PC-9 (cell line): Measurements from ENCODE around the gene ADAMTS2.

ENCODE experiments used
- EZH2 ChIP-seq: fragments of 200-600 bp; sonication (generic); IDR thresholded peaks from 2 replicates; pipeline ENCODE4 v1.8.0; 2017; ENCODE audit warnings: antibody characterized with exemption, low read depth
- TF ChIP-seq, protein P1 (sequence below): fragments of 200-600 bp; sonication (generic); conservative IDR thresholded peaks from 2 replicates; pipeline ENCODE4 v1.6.1; 2017; ENCODE audit warnings: mixed run types, antibody characterized with exemption, mild to moderate bottlenecking, moderate library complexity

DNA sequence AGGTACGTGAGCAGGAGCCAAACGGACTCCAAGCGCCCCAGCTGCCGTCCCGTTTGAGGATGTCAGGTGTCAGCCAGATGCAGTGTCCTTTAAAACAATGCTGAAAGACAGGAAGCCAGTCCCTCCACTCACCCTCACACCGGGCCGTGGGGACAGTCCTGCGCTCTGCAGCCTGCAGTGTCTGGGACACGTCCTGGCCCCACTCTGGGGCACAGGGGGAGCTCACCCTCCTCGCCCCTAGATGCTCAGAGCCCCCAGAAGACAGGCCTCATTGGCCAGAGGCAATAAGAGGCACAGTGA is 205.4 kb downstream of the ADAMTS2 start:
- TF ChIP-seq, protein P1, sequence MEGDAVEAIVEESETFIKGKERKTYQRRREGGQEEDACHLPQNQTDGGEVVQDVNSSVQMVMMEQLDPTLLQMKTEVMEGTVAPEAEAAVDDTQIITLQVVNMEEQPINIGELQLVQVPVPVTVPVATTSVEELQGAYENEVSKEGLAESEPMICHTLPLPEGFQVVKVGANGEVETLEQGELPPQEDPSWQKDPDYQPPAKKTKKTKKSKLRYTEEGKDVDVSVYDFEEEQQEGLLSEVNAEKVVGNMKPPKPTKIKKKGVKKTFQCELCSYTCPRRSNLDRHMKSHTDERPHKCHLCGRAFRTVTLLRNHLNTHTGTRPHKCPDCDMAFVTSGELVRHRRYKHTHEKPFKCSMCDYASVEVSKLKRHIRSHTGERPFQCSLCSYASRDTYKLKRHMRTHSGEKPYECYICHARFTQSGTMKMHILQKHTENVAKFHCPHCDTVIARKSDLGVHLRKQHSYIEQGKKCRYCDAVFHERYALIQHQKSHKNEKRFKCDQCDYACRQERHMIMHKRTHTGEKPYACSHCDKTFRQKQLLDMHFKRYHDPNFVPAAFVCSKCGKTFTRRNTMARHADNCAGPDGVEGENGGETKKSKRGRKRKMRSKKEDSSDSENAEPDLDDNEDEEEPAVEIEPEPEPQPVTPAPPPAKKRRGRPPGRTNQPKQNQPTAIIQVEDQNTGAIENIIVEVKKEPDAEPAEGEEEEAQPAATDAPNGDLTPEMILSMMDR, result no peak
- TF ChIP-seq EZH2, result no peak
